Neural cell (in vitro differentiated cells): Measurements from ENCODE around the gene FOXF1. TPM values are rescaled to one million over a fixed set of nuclear protein-coding genes. Genes with fewer than 3 reads are reported as not detected.

Experiments
- H2AFZ ChIP-seq: fragments of 200-600, 300-800 bp; sonication (generic), shearing (Covaris generic); 2 replicates; pipeline ENCODE4 v1.6.0; 2014; ENCODE audit warnings: low read depth, mild to moderate bottlenecking, antibody characterized with exemption, low read length, moderate library complexity
- H3F3A ChIP-seq: fragments of 200-600 bp; shearing (Covaris generic); 2 replicates; pipeline ENCODE4 v1.6.1; 2016; ENCODE audit warnings: mild to moderate bottlenecking, moderate library complexity, mixed read lengths, antibody characterized with exemption, low read length; ENCODE audit not compliant: insufficient read depth, poor library complexity, severe bottlenecking
- H3K27ac ChIP-seq: fragments of 200-600, 300-800 bp; sonication (generic), shearing (Covaris generic); 2 replicates; pipeline ENCODE4 v1.5.1; 2014; ENCODE audit warnings: mild to moderate bottlenecking, low read length, moderate library complexity
- H3K27me3 ChIP-seq: fragments of 300-800, 200-600 bp; sonication (generic), shearing (Covaris generic); 2 replicates; pipeline ENCODE4 v1.6.0; 2014; ENCODE audit warnings: mild to moderate bottlenecking, low read depth, low read length, moderate library complexity; ENCODE audit not compliant: insufficient read depth
- H3K36me3 ChIP-seq: fragments of 300-800, 200-600 bp; sonication (generic), shearing (Covaris generic); 2 replicates; pipeline ENCODE4 v1.5.1; 2014; ENCODE audit warnings: mild to moderate bottlenecking, antibody characterized with exemption, low read length, moderate library complexity; ENCODE audit not compliant: insufficient read depth
- H3K4me2 ChIP-seq: fragments of 300-800, 200-600 bp; sonication (generic), shearing (Covaris generic); 2 replicates; pipeline ENCODE4 v1.6.0; 2014; ENCODE audit warnings: mild to moderate bottlenecking, low read length
- H3K4me3 ChIP-seq: fragments of 300-800, 200-600 bp; sonication (generic), shearing (Covaris generic); 2 replicates; pipeline ENCODE4 v1.5.1; 2014; ENCODE audit warnings: mild to moderate bottlenecking, low read length, moderate library complexity
- H3K79me2 ChIP-seq: fragments of 200-600 bp; shearing (Covaris generic); replicated peaks from 2 replicates; pipeline ENCODE4 v1.6.0; 2014; ENCODE audit warnings: mild to moderate bottlenecking, low read length, moderate library complexity; ENCODE audit not compliant: insufficient read depth
- H3K9ac ChIP-seq: fragments of 300-800, 200-600 bp; sonication (generic), shearing (Covaris generic); 2 replicates; pipeline ENCODE4 v1.6.1; 2016; ENCODE audit warnings: mild to moderate bottlenecking, low read length, mixed read lengths
- H3K9me2 ChIP-seq: fragments of 200-600 bp; shearing (Covaris generic); 2 replicates; pipeline ENCODE4 v1.6.1; 2016; ENCODE audit warnings: mild to moderate bottlenecking, low read length, mixed read lengths; ENCODE audit not compliant: insufficient read depth
- H3K9me3 ChIP-seq: fragments of 200-600, 300-800 bp; sonication (generic), shearing (Covaris generic); 2 replicates; pipeline ENCODE4 v1.6.1; 2016; ENCODE audit warnings: mild to moderate bottlenecking, mixed run types, low read length, moderate library complexity, mixed read lengths
- H4K20me1 ChIP-seq: fragments of 200-600 bp; shearing (Covaris generic); 2 replicates; pipeline ENCODE4 v1.6.1; 2016; ENCODE audit warnings: mild to moderate bottlenecking, mixed run types; ENCODE audit not compliant: insufficient read depth
- EP300 ChIP-seq: fragments of 450-650 bp; conservative IDR thresholded peaks from 2 replicates; pipeline ENCODE4 v1.6.1; 2014; ENCODE audit warnings: antibody characterized with exemption, mild to moderate bottlenecking, moderate library complexity; ENCODE audit not compliant: poor library complexity, severe bottlenecking
- EZH2 ChIP-seq: fragments of 200-600, 300-800 bp; shearing (Covaris generic), sonication (generic); IDR thresholded peaks from 2 replicates; pipeline ENCODE4 v1.6.1; 2014; ENCODE audit warnings: antibody characterized with exemption, low read length, borderline replicate concordance, mild to moderate bottlenecking; ENCODE audit not compliant: insufficient read depth, poor library complexity, severe bottlenecking
- MXI1 ChIP-seq: fragments of 450-650 bp; conservative IDR thresholded peaks from 2 replicates; pipeline ENCODE4 v1.6.1; 2014; ENCODE audit warnings: antibody characterized with exemption, mild to moderate bottlenecking; ENCODE audit not compliant: poor library complexity, severe bottlenecking
- POLR2AphosphoS5 ChIP-seq: IDR thresholded peaks from 2 replicates; pipeline ENCODE4 v1.6.1; 2012
- RAD21 ChIP-seq: fragments of 450-650 bp; conservative IDR thresholded peaks from 2 replicates; pipeline ENCODE4 v1.6.1; 2014; ENCODE audit warnings: antibody characterized with exemption, mild to moderate bottlenecking, moderate library complexity
- SMC3 ChIP-seq: fragments of 450-650 bp; conservative IDR thresholded peaks from 2 replicates; pipeline ENCODE4 v1.6.1; 2014; ENCODE audit warnings: antibody characterized with exemption, mild to moderate bottlenecking, moderate library complexity; ENCODE audit not compliant: poor library complexity
- TAF1 ChIP-seq: IDR thresholded peaks from 2 replicates; pipeline ENCODE4 v1.6.1; 2012; ENCODE audit warnings: low read depth
- polyA plus RNA-seq: library from polyadenylated mRNA; depleted of rRNA; stranded (reverse); fragments of >200 nt; gene quantifications from 2 replicates; pipeline ENCODE4 v1.2.3, GENCODE V29; 2014
- TF ChIP-seq, protein P1 (sequence below): IDR thresholded peaks from 2 replicates; pipeline ENCODE4 v1.6.1; 2012; ENCODE audit warnings: borderline replicate concordance
- TF ChIP-seq, protein P2 (sequence below): fragments of 450-650 bp; IDR thresholded peaks from 2 replicates; pipeline ENCODE4 v1.5.1; 2014; ENCODE audit warnings: antibody characterized with exemption, mild to moderate bottlenecking, moderate library complexity; ENCODE audit not compliant: poor library complexity, severe bottlenecking

FOXF1 gene
- polyA plus RNA-seq, 1 donor from 2014 or later: not detected

DNA sequence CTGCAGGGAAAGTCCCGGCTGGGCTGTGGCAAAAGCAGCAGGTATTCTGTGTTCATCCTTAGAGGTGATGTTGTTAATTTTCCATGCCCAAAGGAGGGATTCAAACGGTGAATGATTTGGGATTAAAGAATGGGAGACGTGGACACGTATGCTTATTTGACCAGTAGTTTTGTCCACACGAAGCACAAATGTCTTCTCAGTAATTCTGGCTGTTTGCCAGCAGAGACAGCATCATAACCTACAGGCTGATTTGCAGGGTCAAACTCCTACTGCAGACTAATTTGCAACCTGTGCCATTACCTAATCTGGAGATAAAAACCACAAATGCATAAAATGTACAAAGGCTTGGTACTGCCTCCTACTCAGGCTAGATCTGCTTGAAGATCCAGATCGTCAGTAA is 30.6 kb downstream of the FOXF1 start:
- Histone ChIP-seq H3K36me3 (no peaks in the 10 kb centered on the region), H3K4me2 (no peak overlapping the region), H3K27ac (no peak overlapping the region), H4K20me1 (no peaks in the 10 kb centered on the region), H3K9me2 (no peaks in the 10 kb centered on the region), H3K27me3 (no peaks in the 10 kb centered on the region), H3K9me3 (no peaks in the 10 kb centered on the region), H3F3A (no peaks in the 10 kb centered on the region), H2AFZ (no peak overlapping the region), H3K79me2 (no peaks in the 10 kb centered on the region), H3K9ac (no peak overlapping the region), H3K4me3 (no peak overlapping the region)
- TF ChIP-seq, protein P1, sequence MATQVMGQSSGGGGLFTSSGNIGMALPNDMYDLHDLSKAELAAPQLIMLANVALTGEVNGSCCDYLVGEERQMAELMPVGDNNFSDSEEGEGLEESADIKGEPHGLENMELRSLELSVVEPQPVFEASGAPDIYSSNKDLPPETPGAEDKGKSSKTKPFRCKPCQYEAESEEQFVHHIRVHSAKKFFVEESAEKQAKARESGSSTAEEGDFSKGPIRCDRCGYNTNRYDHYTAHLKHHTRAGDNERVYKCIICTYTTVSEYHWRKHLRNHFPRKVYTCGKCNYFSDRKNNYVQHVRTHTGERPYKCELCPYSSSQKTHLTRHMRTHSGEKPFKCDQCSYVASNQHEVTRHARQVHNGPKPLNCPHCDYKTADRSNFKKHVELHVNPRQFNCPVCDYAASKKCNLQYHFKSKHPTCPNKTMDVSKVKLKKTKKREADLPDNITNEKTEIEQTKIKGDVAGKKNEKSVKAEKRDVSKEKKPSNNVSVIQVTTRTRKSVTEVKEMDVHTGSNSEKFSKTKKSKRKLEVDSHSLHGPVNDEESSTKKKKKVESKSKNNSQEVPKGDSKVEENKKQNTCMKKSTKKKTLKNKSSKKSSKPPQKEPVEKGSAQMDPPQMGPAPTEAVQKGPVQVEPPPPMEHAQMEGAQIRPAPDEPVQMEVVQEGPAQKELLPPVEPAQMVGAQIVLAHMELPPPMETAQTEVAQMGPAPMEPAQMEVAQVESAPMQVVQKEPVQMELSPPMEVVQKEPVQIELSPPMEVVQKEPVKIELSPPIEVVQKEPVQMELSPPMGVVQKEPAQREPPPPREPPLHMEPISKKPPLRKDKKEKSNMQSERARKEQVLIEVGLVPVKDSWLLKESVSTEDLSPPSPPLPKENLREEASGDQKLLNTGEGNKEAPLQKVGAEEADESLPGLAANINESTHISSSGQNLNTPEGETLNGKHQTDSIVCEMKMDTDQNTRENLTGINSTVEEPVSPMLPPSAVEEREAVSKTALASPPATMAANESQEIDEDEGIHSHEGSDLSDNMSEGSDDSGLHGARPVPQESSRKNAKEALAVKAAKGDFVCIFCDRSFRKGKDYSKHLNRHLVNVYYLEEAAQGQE: no peak
- TF ChIP-seq, protein P2, sequence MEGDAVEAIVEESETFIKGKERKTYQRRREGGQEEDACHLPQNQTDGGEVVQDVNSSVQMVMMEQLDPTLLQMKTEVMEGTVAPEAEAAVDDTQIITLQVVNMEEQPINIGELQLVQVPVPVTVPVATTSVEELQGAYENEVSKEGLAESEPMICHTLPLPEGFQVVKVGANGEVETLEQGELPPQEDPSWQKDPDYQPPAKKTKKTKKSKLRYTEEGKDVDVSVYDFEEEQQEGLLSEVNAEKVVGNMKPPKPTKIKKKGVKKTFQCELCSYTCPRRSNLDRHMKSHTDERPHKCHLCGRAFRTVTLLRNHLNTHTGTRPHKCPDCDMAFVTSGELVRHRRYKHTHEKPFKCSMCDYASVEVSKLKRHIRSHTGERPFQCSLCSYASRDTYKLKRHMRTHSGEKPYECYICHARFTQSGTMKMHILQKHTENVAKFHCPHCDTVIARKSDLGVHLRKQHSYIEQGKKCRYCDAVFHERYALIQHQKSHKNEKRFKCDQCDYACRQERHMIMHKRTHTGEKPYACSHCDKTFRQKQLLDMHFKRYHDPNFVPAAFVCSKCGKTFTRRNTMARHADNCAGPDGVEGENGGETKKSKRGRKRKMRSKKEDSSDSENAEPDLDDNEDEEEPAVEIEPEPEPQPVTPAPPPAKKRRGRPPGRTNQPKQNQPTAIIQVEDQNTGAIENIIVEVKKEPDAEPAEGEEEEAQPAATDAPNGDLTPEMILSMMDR: no peak
- TF ChIP-seq EP300 (no peak), EZH2 (no peak), POLR2AphosphoS5 (no peak), SMC3 (no peak), TAF1 (no peak), MXI1 (no peak)

DNA sequence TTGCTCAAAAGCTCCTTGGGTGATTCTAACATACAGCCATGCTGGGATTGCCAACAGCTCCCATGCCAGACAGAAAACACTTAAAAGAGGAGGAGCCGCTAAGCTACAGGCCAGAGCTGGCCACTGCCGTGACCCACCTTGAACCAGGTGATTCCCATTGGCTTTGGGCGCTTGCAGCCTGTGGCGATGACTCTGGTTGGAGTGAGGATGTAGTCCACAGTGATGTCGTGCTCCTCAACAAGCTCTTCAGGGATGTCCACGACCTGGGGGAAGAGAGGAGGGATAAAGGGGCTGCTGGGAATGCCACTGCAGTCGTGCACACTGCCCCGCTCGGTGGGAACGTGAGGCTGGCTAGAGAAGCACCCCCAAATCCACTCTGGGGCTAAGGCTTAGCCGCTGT is 31.2 kb downstream of the FOXF1 start:
- Histone ChIP-seq H4K20me1 (no peaks in the 10 kb centered on the region), H3K4me3 (no peak overlapping the region), H3K79me2 (no peaks in the 10 kb centered on the region), H3K9me3 (no peaks in the 10 kb centered on the region), H3K36me3 (no peaks in the 10 kb centered on the region), H3K9me2 (no peaks in the 10 kb centered on the region), H3K9ac (no peak overlapping the region), H3F3A (no peaks in the 10 kb centered on the region), H3K27me3 (no peaks in the 10 kb centered on the region), H2AFZ (no peak overlapping the region), H3K27ac (peak overlapping the region; percentile 69), H3K4me2 (no peak overlapping the region)
- no peak for TF ChIP-seq EZH2
- no peak for TF ChIP-seq SMC3
- TF ChIP-seq, protein P2: no peak
- TF ChIP-seq EP300: no peak
- TF ChIP-seq, protein P1: no peak
- no peak for TF ChIP-seq RAD21
